ENCODE results near the gene BARHL2.

DNA sequence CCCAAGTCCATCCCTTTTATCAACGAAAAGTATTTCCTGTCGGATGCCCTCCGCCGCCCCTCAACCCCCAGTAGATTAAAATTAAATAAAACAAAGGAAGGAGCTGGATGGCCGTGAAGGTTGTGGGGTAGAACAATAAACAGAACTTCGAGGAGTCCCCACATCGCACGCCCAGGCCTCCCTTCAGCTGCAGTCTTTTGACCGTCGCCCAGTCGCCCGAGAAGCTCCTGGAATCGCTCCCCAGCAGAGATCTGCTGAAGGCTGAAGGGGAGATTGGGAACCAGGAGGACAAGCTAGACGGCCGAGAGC, 905 bp downstream of the BARHL2 start:
- no peak for TF ChIP-seq ZNF317 (CRISPR knock-in tag; IDR thresholded peaks at IDR 0.05; ENCODE audit: borderline replicate concordance, low read depth)
- no peak for TF ChIP-seq SP1 (CRISPR knock-in tag; conservative IDR thresholded peaks at IDR 0.05)
- TF ChIP-seq CTCF (IDR thresholded peaks at IDR 0.05), result no peak
- no peak for TF ChIP-seq PREB (CRISPR knock-in tag; IDR thresholded peaks at IDR 0.05; ENCODE audit: borderline replicate concordance)
- TF ChIP-seq ZBTB43 (CRISPR knock-in tag; IDR thresholded peaks at IDR 0.05), result no peak
- no peak for TF ChIP-seq SMAD4 (CRISPR knock-in tag; IDR thresholded peaks at IDR 0.05)
- TF ChIP-seq NR2C2 (CRISPR knock-in tag; IDR thresholded peaks at IDR 0.05), result no peak
- no peak for TF ChIP-seq ATF3 (CRISPR knock-in tag; conservative IDR thresholded peaks at IDR 0.05)
- TF ChIP-seq, protein P1, sequence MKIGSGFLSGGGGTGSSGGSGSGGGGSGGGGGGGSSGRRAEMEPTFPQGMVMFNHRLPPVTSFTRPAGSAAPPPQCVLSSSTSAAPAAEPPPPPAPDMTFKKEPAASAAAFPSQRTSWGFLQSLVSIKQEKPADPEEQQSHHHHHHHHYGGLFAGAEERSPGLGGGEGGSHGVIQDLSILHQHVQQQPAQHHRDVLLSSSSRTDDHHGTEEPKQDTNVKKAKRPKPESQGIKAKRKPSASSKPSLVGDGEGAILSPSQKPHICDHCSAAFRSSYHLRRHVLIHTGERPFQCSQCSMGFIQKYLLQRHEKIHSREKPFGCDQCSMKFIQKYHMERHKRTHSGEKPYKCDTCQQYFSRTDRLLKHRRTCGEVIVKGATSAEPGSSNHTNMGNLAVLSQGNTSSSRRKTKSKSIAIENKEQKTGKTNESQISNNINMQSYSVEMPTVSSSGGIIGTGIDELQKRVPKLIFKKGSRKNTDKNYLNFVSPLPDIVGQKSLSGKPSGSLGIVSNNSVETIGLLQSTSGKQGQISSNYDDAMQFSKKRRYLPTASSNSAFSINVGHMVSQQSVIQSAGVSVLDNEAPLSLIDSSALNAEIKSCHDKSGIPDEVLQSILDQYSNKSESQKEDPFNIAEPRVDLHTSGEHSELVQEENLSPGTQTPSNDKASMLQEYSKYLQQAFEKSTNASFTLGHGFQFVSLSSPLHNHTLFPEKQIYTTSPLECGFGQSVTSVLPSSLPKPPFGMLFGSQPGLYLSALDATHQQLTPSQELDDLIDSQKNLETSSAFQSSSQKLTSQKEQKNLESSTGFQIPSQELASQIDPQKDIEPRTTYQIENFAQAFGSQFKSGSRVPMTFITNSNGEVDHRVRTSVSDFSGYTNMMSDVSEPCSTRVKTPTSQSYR (CRISPR knock-in tag; IDR thresholded peaks at IDR 0.05), result no peak
- no peak for TF ChIP-seq CREB1 (CRISPR knock-in tag; IDR thresholded peaks at IDR 0.05)
- TF ChIP-seq FOXJ3 (CRISPR knock-in tag; IDR thresholded peaks at IDR 0.05; ENCODE audit: borderline replicate concordance), result no peak
- TF ChIP-seq JUN (CRISPR knock-in tag; IDR thresholded peaks at IDR 0.05), result no peak
- no peak for TF ChIP-seq GRHL2 (CRISPR knock-in tag; IDR thresholded peaks at IDR 0.05; ENCODE audit: insufficient replicate concordance, severe bottlenecking)
- no peak for TF ChIP-seq ZNF232 (CRISPR knock-in tag; IDR thresholded peaks at IDR 0.05)
